Central memory CD8-positive, alpha-beta T cell (primary cell): ENCODE measurements around the gene PHACTR1.
"Not testable (repeated sequence)": the region's sequence is repeated elsewhere in the genome, so short reads cannot be mapped to it uniquely, and the experiment has no call there.

ENCODE experiments used
- ATAC-seq: fragments of 150-1000 bp; cut with Tn5 transposase; replicated peaks from 2 replicates; pipeline ENCODE4 v1.10.0; 2022; ENCODE audit warnings: mild to moderate bottlenecking, moderate FRiP score, moderate number of reproducible peaks; ENCODE audit not compliant: poor library complexity, severe bottlenecking; ENCODE audit errors: extremely low read depth
- DNase-seq, 2 donors: peaks; one replicate each; pipeline ENCODE4 v3.0.0; 2021; ENCODE audit warnings: low spot score in 2 of 2
- H3K27ac Mint-ChIP-seq: one replicate; pipeline ENCODE4 v1.8.0; 2022; ENCODE audit warnings: low read depth, mild to moderate bottlenecking, moderate library complexity, mixed read lengths
- H3K27me3 Mint-ChIP-seq: one replicate; pipeline ENCODE4 v1.8.0; 2022; ENCODE audit warnings: mixed read lengths
- H3K36me3 Mint-ChIP-seq: one replicate; pipeline ENCODE4 v1.8.0; 2022; ENCODE audit warnings: mild to moderate bottlenecking, moderate library complexity, mixed read lengths; ENCODE audit not compliant: insufficient read depth
- H3K4me1 Mint-ChIP-seq: one replicate; pipeline ENCODE4 v1.8.0; 2022; ENCODE audit warnings: mixed read lengths
- H3K4me3 Mint-ChIP-seq: one replicate; pipeline ENCODE4 v1.8.0; 2022; ENCODE audit warnings: mild to moderate bottlenecking, moderate library complexity, mixed read lengths
- H3K9me3 Mint-ChIP-seq: one replicate; pipeline ENCODE4 v1.8.0; 2022; ENCODE audit warnings: mixed read lengths

PHACTR1 gene

DNA sequence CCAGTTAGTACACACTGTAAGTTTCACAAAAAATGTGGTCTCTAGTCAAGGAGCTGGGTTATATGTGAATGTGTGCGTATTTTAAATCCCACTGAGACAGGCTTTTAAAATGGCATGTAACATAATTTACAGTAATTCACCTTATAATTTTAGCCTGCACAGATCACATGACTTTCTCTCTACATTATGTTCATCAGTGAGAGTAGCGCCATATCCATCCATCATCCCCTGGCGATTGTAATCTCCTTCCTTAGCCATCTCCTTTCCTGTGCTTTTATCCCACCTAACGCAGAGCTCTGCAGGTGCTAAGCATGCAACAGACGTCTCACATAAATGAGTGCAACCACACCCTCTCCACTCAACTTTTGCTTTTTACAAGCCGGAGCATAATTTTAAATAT, 401.0 kb downstream of the PHACTR1 start:
- Mint-ChIP-seq H3K9me3 (no peaks in the 10 kb centered on the region), H3K27ac (no peak overlapping the region), H3K36me3 (peaks cover 2% of the 10 kb centered on the region), H3K27me3 (peaks cover 77% of the 10 kb centered on the region), H3K4me3 (no peak overlapping the region), H3K4me1 (no peaks in the 10 kb centered on the region)
- DNase-seq (no peak), ATAC-seq (no peak)

- H3K27ac Mint-ChIP-seq, result no peak overlapping the region
- ATAC-seq (no peak), DNase-seq (no peak)
- peaks cover 89% of the 10 kb centered on the region for H3K27me3 Mint-ChIP-seq
- H3K36me3 Mint-ChIP-seq, result peaks cover 2% of the 10 kb centered on the region
- no peaks in the 10 kb centered on the region for H3K9me3 Mint-ChIP-seq
- no peak overlapping the region for H3K4me3 Mint-ChIP-seq
- H3K4me1 Mint-ChIP-seq, result no peaks in the 10 kb centered on the region
Observed at GRCh38 chr6:13119549-13119948, 403.0 kb downstream of the PHACTR1 start.

DNA sequence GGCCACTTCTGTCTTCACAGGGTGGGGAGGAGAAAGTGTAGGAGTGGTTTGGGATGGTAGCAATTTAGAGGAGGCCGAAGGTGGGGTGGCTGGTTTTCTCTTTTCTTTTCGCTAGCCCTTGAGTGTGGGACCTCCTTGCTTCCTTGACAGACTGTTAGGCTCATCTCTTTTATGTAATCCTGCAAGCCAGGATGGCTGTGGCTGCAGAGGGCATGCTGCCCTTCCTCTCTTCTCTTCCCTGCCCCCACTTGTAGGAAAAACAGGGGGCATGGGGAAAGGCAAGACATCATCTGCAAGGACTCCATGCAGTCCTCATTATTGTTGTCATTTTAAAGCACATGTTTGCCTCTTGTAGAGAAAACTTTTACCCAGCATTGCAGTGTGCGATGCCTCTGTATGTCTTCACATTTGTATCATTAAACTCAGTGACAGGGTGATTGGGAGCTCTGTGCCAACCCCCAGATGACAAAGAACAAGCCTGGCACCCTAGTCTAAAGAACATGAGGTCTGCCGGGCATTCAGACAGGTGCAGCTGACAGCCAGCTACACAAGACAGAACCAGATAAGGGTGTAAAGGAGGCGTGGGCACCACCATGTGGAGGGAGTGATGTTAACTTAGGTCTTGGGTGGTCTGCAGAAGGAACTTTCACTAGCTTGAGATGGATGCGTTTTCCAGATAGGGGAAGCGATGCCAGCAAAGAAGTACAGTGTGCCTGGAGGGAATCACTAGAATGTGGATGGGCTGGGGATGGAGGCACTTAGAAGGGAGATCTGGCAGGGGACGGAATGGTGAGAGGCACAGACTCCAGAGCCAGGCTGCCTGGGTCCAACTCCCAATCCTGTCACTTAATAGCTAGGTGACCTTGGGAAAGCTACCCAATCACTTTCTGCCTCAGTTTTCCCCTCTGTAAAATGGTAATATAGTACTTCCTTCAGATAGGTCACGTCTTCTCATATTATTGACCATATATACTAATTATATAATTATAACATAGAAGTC, 404.2 kb downstream of the PHACTR1 start:
- Mint-ChIP-seq H3K9me3 (no peaks in the 10 kb centered on the region), H3K27me3 (peaks cover 87% of the 10 kb centered on the region), H3K4me1 (no peaks in the 10 kb centered on the region), H3K36me3 (peaks cover 2% of the 10 kb centered on the region), H3K4me3 (no peak overlapping the region), H3K27ac (no peak overlapping the region)
- ATAC-seq (no peak), DNase-seq (no peak)

GRCh38 chr6:13124131-13124530, 407.6 kb downstream of the PHACTR1 start:
- Mint-ChIP-seq H3K9me3 (no peaks in the 10 kb centered on the region), H3K4me3 (no peak overlapping the region), H3K27ac (no peak overlapping the region), H3K27me3 (peaks cover 91% of the 10 kb centered on the region), H3K36me3 (peaks cover 2% of the 10 kb centered on the region), H3K4me1 (no peaks in the 10 kb centered on the region)
- DNase-seq (no peak), ATAC-seq (no peak)

DNA sequence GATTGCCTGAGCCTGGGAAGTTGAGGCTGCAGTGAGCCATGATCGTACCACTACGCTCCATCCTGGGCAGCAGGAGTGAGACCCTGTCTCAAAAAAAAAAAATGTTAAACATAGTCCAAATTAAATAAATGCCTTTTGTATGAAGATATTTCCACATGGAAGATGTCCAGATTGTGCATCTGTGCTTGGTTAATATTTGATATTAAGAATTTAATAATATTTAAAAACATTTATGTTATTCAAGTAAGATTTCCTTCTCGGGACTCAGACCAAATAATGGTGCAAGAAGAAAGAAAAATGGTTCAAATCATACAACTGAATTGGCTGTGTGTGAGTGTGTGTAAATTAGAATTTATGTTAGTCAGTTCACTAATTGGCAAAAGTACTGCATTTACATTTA, 409.3 kb downstream of the PHACTR1 start:
- ATAC-seq (no peak), DNase-seq (no peak)
- Mint-ChIP-seq H3K9me3 (no peaks in the 10 kb centered on the region), H3K36me3 (no peaks in the 10 kb centered on the region), H3K4me1 (no peaks in the 10 kb centered on the region), H3K27ac (no peak overlapping the region), H3K27me3 (peaks cover 91% of the 10 kb centered on the region), H3K4me3 (no peak overlapping the region)

DNA sequence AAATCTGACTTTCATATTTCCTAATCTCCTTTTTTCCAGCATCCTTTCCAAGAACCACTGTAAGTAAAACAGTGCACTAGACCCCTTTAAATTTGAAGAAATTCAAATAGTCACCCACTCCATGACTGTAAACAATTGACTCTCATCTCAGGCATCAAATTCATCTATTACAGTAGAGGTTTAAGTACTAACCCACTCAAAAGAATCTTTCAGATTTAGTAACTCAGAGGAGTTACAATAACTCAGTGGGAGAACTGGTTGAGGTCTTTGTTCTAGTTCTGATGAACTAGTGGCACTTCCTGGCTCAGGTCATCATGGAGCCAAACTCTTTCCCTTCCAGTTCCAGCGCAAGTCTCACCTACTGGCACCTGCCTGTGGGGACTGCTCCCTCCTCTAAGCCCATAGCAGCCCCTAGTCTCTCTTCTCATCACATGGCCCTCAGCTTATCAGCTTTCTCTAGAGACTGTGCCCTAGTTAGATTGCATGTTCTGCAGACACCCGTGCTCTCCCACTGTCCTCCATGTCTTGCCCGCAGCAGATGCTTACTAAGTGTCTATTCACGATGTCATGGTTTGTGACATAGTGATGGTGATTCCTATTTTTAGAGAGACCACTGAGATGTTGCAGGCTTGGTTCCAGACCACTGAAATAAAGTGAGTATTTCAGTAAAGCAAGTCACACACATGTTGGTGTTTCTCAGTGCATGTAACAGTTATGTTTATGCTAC, 415.5 kb downstream of the PHACTR1 start:
- Mint-ChIP-seq H3K27me3 (peaks cover 48% of the 10 kb centered on the region), H3K4me3 (no peak overlapping the region), H3K36me3 (no peaks in the 10 kb centered on the region), H3K9me3 (no peaks in the 10 kb centered on the region), H3K27ac (no peak overlapping the region), H3K4me1 (no peaks in the 10 kb centered on the region)
- ATAC-seq (no peak), DNase-seq (no peak)

GRCh38 chr6:13133894-13134293, 417.3 kb downstream of the PHACTR1 start:
- H3K27ac Mint-ChIP-seq, H3K36me3 Mint-ChIP-seq, H3K4me1 Mint-ChIP-seq, H3K4me3 Mint-ChIP-seq, ATAC-seq, DNase-seq, H3K9me3 Mint-ChIP-seq: not testable (repeated sequence)
- peaks cover 31% of the 10 kb centered on the region for H3K27me3 Mint-ChIP-seq

DNA sequence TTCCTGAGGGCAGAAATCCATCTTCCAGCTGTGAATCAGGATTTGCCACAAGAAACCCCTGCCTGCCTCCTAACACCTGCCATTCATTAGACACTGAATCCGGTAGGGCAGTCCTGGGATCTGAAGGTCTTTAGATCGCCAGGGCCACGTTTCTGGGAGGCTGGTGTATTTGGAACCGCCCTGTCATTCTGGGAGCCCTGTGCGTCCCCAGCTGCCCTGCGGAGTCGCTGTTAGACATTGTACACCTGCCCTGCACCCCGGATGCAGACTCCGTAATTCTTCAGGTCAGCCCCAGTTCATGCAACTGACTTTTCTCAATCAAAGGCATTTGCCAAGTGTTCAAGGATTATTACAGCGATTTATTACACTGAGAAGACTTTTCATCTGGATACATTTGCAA, 418.6 kb downstream of the PHACTR1 start:
- peaks cover 21% of the 10 kb centered on the region for H3K27me3 Mint-ChIP-seq
- no peak for ATAC-seq
- no peaks in the 10 kb centered on the region for H3K9me3 Mint-ChIP-seq
- no peak overlapping the region for H3K4me3 Mint-ChIP-seq
- H3K4me1 Mint-ChIP-seq, result no peaks in the 10 kb centered on the region
- DNase-seq, result no peak
- H3K36me3 Mint-ChIP-seq, result no peaks in the 10 kb centered on the region
- H3K27ac Mint-ChIP-seq, result no peak overlapping the region

- ATAC-seq, result no peak
- H3K4me3 Mint-ChIP-seq, result no peak overlapping the region
- H3K4me1 Mint-ChIP-seq, result no peaks in the 10 kb centered on the region
- no peak overlapping the region for H3K27ac Mint-ChIP-seq
- no peak for DNase-seq
- H3K27me3 Mint-ChIP-seq, result peaks cover 20% of the 10 kb centered on the region
- no peaks in the 10 kb centered on the region for H3K9me3 Mint-ChIP-seq
- no peaks in the 10 kb centered on the region for H3K36me3 Mint-ChIP-seq
Observed at GRCh38 chr6:13139119-13139518, 422.6 kb downstream of the PHACTR1 start.

GRCh38 chr6:13140980-13141379, 424.4 kb downstream of the PHACTR1 start:
- no peak for ATAC-seq
- Mint-ChIP-seq H3K4me3 (no peak overlapping the region), H3K27me3 (peaks cover 19% of the 10 kb centered on the region), H3K9me3 (no peaks in the 10 kb centered on the region), H3K4me1 (no peaks in the 10 kb centered on the region), H3K27ac (no peak overlapping the region), H3K36me3 (no peaks in the 10 kb centered on the region)
- no peak for DNase-seq

- Mint-ChIP-seq H3K4me3 (no peak overlapping the region), H3K27ac (no peak overlapping the region), H3K36me3 (no peaks in the 10 kb centered on the region), H3K9me3 (no peaks in the 10 kb centered on the region), H3K4me1 (no peaks in the 10 kb centered on the region), H3K27me3 (peaks cover 18% of the 10 kb centered on the region)
- ATAC-seq (no peak), DNase-seq (no peak)
Observed at GRCh38 chr6:13141387-13141786, 424.8 kb downstream of the PHACTR1 start.

DNA sequence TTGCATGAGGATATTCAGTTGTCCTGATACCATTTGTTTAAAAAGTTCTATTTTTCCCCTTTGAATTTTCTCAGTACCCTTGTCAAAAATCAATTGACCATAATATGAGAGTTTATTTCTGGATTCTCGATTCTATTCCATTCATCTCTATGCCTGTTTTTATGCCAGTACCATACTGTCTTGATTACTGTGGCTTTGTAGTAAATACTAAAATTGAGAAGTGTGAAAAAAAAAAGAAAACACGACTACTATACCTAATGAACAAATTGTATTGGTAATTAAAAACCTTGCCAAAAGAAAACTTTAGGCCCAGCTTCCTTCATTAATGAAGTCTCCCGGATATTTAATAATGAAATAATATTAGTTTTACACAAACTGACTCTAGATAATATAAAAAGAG, 426.0 kb downstream of the PHACTR1 start:
- no peaks in the 10 kb centered on the region for H3K4me1 Mint-ChIP-seq

GRCh38 chr6:13146442-13146841, 429.9 kb downstream of the PHACTR1 start:
- H3K4me1 Mint-ChIP-seq, result no peaks in the 10 kb centered on the region
- DNase-seq, result no peak
- no peak overlapping the region for H3K4me3 Mint-ChIP-seq
- H3K36me3 Mint-ChIP-seq, result no peaks in the 10 kb centered on the region
- peaks cover 30% of the 10 kb centered on the region for H3K27me3 Mint-ChIP-seq
- H3K9me3 Mint-ChIP-seq, result no peaks in the 10 kb centered on the region
- ATAC-seq, result no peak
- H3K27ac Mint-ChIP-seq, result no peak overlapping the region

More for the DNA sequence above, 426.0 kb downstream of the PHACTR1 start:
- ATAC-seq (no peak), DNase-seq (no peak)
- Mint-ChIP-seq H3K36me3 (no peaks in the 10 kb centered on the region), H3K4me3 (no peak overlapping the region), H3K9me3 (no peaks in the 10 kb centered on the region), H3K27me3 (peaks cover 14% of the 10 kb centered on the region), H3K27ac (no peak overlapping the region)
